Keratinocyte (primary cell): ENCODE results near the gene HAO2.

ENCODE experiments used
- EZH2 ChIP-seq: IDR thresholded peaks from one replicate; pipeline ENCODE4 v1.6.1; 2012; ENCODE audit warnings: inconsistent platforms, mild to moderate bottlenecking, low read length, moderate library complexity
- TF ChIP-seq, protein P1 (sequence below), 3 experiments: IDR thresholded peaks in 1 of 3; conservative IDR thresholded peaks in 1 of 3; optimal IDR thresholded peaks in 1 of 3; 2 replicates in 2 of 3; 3 replicates in 1 of 3; pipeline versions ENCODE3 to v1.5.1; 2011; ENCODE audit warnings: low read length in 3 of 3, mild to moderate bottlenecking in 3 of 3, moderate library complexity in 2 of 3, control low read depth in 1 of 3, inconsistent platforms in 1 of 3; ENCODE audit not compliant: insufficient read depth in 2 of 3; ENCODE audit errors: extremely low read depth in 1 of 3

DNA sequence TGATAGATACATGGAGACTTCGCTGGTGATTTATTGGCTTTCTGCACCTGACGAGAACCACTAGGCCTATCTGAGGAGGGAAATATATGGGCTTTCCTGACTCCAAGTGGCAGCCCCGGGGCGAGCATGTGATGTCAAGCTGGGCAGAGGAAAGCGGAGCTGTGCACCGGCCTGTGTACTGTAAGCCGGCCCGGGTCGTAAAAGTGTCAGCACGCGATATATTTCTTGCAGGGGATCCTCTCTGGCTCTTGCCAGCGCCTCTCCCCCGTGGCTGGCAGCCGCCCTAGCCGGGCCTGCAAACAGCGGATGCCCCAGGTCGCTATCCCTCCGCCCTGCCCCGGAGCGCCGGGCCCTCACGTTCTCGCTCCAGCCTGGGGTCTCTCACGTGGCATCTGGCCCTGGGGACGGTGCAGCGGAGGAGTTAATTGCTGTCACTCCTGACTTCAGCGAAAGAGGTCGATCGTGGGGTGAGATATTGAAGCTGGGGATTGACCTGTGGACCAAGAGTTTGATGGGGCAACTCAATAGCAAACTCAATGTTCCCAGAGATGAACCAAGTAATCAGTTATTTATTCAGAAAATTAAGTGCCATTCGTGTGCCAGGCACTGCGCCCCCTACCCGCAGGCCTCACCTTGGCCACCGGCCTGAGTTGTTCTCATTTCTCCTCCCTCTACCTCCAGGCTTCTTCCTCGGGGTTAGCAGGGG, 41.0 kb upstream of the HAO2 start:
- no peak for TF ChIP-seq EZH2
- TF ChIP-seq, protein P1, sequence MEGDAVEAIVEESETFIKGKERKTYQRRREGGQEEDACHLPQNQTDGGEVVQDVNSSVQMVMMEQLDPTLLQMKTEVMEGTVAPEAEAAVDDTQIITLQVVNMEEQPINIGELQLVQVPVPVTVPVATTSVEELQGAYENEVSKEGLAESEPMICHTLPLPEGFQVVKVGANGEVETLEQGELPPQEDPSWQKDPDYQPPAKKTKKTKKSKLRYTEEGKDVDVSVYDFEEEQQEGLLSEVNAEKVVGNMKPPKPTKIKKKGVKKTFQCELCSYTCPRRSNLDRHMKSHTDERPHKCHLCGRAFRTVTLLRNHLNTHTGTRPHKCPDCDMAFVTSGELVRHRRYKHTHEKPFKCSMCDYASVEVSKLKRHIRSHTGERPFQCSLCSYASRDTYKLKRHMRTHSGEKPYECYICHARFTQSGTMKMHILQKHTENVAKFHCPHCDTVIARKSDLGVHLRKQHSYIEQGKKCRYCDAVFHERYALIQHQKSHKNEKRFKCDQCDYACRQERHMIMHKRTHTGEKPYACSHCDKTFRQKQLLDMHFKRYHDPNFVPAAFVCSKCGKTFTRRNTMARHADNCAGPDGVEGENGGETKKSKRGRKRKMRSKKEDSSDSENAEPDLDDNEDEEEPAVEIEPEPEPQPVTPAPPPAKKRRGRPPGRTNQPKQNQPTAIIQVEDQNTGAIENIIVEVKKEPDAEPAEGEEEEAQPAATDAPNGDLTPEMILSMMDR (optimal IDR thresholded peaks at IDR 0.05 in 1 of 3, IDR thresholded peaks at IDR 0.05 in 1 of 3, conservative IDR thresholded peaks at IDR 0.05 in 1 of 3; ENCODE audit: extremely low read depth in 1 of 3, insufficient read depth in 2 of 3, low read length in 3 of 3) = peak in 2 of 3 experiments; percentile 39 to 63
